ENCODE results near the gene SLC30A1.

Gene SLC30A1

DNA sequence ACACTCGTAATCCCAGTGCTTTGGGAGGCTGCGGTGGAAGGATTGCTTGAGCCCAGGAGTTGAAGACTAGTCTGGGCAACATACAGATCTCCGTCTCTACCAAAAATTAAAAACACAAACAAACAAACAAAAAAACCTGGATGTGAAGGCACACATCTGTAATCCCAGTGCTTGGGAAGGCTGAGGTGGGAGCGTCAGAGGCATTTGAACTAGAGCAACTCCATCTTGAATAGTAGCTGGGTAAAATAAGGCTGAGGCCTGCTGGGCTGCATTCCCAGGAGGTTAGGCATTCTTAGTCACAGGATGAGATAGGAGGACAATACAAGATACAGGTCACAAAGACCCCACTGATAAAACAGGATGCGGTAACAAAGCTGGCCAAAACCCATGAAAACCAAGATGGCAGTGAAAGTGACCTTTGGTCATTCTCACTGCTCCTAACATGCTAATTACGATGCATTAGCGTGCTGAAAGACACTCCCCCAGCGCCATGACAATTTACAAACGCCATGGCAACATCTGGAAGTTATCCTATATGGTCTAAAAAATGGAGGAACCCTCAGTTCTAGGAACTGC, 53.8 kb downstream of the SLC30A1 start:
- no peak for DNase-seq (ENCODE audit: low spot score)

GRCh38 chr1:211524521-211524920, 54.4 kb downstream of the SLC30A1 start:
- DNase-seq (ENCODE audit: low spot score), result no peak

DNA sequence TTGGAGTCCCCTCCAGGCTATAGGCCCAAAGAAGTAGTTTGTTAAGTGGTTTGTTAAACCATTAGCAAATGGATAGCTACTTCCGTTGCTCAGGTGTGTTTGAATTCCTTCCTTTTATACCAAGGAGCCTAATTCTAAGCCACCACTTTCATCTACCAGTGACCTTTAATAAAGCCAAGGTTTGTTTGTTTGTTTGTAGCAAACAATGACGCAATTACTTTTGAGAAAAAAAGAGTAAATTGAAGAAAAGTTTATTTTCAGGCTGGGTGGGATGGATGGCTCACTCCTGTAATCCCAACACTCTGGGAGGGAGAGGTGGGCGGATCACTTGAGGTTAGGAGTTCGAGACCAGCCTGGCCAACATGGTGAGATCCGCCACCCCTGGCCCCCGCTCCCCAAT, 56.2 kb downstream of the SLC30A1 start:
- DNase-seq (ENCODE audit: low spot score), result no peak

Data from SK-N-DZ (cell line).